HG03558 (cell line): ENCODE measurements around the gene GNAQ.
"Not testable (repeated sequence)": the region's sequence is repeated elsewhere in the genome, so short reads cannot be mapped to it uniquely, and the experiment has no call there.

Source experiments
- ATAC-seq: cut with Tn5 transposase; IDR thresholded peaks from one replicate; pipeline ENCODE4 v1.9.1; 2021; ENCODE audit warnings: moderate number of reproducible peaks; ENCODE audit not compliant: unreplicated experiment; ENCODE audit errors: extremely low read depth

The GNAQ gene

GRCh38 chr9:77764894-77765780, 266.5 kb downstream of the GNAQ start:
- ATAC-seq = no peak

GRCh38 chr9:77763566-77763965, 268.0 kb downstream of the GNAQ start:
- ATAC-seq = no peak

- not testable (repeated sequence) for ATAC-seq
Measured at GRCh38 chr9:77760919-77761318, 270.7 kb downstream of the GNAQ start.

GRCh38 chr9:77759391-77759790, 272.2 kb downstream of the GNAQ start:
- no peak for ATAC-seq

GRCh38 chr9:77756449-77756848, 275.2 kb downstream of the GNAQ start:
- ATAC-seq = no peak

- no peak for ATAC-seq
Measured at GRCh38 chr9:77753180-77753579, 278.4 kb downstream of the GNAQ start.

- no peak for ATAC-seq
Measured at GRCh38 chr9:77752554-77752953, 279.1 kb downstream of the GNAQ start.

GRCh38 chr9:77751341-77752091, 280.1 kb downstream of the GNAQ start:
- no peak for ATAC-seq

GRCh38 chr9:77750981-77751340, 280.6 kb downstream of the GNAQ start:
- no peak for ATAC-seq

- no peak for ATAC-seq
Measured at GRCh38 chr9:77750284-77750683, 281.3 kb downstream of the GNAQ start.

GRCh38 chr9:77748214-77748772, 283.3 kb downstream of the GNAQ start:
- no peak for ATAC-seq

- ATAC-seq = no peak
Measured at GRCh38 chr9:77747163-77747562, 284.4 kb downstream of the GNAQ start.

- no peak for ATAC-seq
Measured at GRCh38 chr9:77744841-77745430, 286.7 kb downstream of the GNAQ start.

- ATAC-seq = no peak
Measured at GRCh38 chr9:77743386-77743785, 288.2 kb downstream of the GNAQ start.

GRCh38 chr9:77738932-77739331, 292.7 kb downstream of the GNAQ start:
- no peak for ATAC-seq

- no peak for ATAC-seq
Measured at GRCh38 chr9:77735494-77735893, 296.1 kb downstream of the GNAQ start.

GRCh38 chr9:77731930-77732329, 299.7 kb downstream of the GNAQ start:
- no peak for ATAC-seq

- ATAC-seq = no peak
Measured at GRCh38 chr9:77731008-77731698, 300.5 kb downstream of the GNAQ start.

GRCh38 chr9:77729177-77729576, 302.4 kb downstream of the GNAQ start:
- ATAC-seq = no peak

GRCh38 chr9:77726814-77727213, 304.8 kb downstream of the GNAQ start:
- no peak for ATAC-seq
